GM12878 (cell line): ENCODE measurements around the gene ZNF467. TPM values are rescaled to one million over a fixed set of nuclear protein-coding genes. Genes with fewer than 3 reads are reported as not detected.

Experiments used
- ATAC-seq: fragments of 200-7000 bp; cut with Tn5 transposase; 3 replicates; pipeline ENCODE4 v1.9.1; 2020; ENCODE audit warnings: mild to moderate bottlenecking, moderate library complexity
- BruUV-seq: library from RNA; stranded (reverse); fragments of 400-500 nt; replicated peaks from 2 replicates; lab custom pipeline; 2021; lab: Mats Ljungman, UMichigan
- CTCF ChIA-PET: fragments of 300-600 bp; sonication (Branson Sonifier 250); formaldehyde crosslinking; extraction: SDS; loops from one replicate; lab custom pipeline; 2021; ENCODE audit warnings: inconsistent platforms; lab: Yijun Ruan, JAX
- POLR2A ChIA-PET: fragments of 350-600 bp; formaldehyde crosslinking; extraction: SDS; loops from one replicate; lab custom pipeline; 2021; ENCODE audit warnings: inconsistent platforms; lab: Charles Lee
- RAD21 ChIA-PET: fragments of 300-600 bp; sonication (Branson Sonifier 250); formaldehyde crosslinking; loops from one replicate; lab custom pipeline; 2023; ENCODE audit warnings: antibody characterized with exemption; ENCODE audit not compliant: unreplicated experiment; lab: Charles Lee
- SMC1A ChIA-PET: fragments of 300-600 bp; sonication (Branson Sonifier 250); formaldehyde crosslinking; loops from one replicate; lab custom pipeline; 2023; ENCODE audit not compliant: unreplicated experiment, uncharacterized antibody; lab: Charles Lee
- DNase-seq: peaks from one replicate; pipeline ENCODE4 v3.0.0-alpha.2; 2011; ENCODE audit warnings: low read depth, low spot score
- FAIRE-seq: peaks from 3 replicates; lab custom pipeline; 2011; peaks lifted over from hg19 to GRCh38; lab: Jason Lieb, UNC
- H2AFZ ChIP-seq: 2 replicates; pipeline ENCODE4 v1.6.0; 2011; ENCODE audit warnings: low read depth, low read length, control low read depth; ENCODE audit not compliant: control insufficient read depth
- H3K27ac ChIP-seq: 2 replicates; pipeline ENCODE4 v1.5.1; 2011; ENCODE audit warnings: control low read depth; ENCODE audit not compliant: control insufficient read depth, insufficient read depth
- H3K27me3 ChIP-seq, 2 experiments: replicated peaks in 1 of 2; 2 replicates each; pipeline versions ENCODE4 v1.6.0 to v1.6.1; 2011; ENCODE audit warnings: low read length in 1 of 2; ENCODE audit not compliant: control insufficient read depth in 2 of 2, insufficient read depth in 2 of 2
- H3K36me3 ChIP-seq, 2 experiments: 2 replicates each; pipeline ENCODE4 v1.5.1; 2011; ENCODE audit warnings: low read length in 1 of 2; ENCODE audit not compliant: control insufficient read depth in 2 of 2, insufficient read depth in 2 of 2
- H3K4me1 ChIP-seq: 2 replicates; pipeline ENCODE4 v1.6.1; 2011; ENCODE audit warnings: mild to moderate bottlenecking, low read length, moderate library complexity, mixed read lengths; ENCODE audit not compliant: control insufficient read depth, insufficient read depth
- H3K4me2 ChIP-seq: 2 replicates; pipeline ENCODE4 v1.6.0; 2011; ENCODE audit warnings: control low read depth; ENCODE audit not compliant: control insufficient read depth, insufficient read depth
- H3K4me3 ChIP-seq: fragments of 200-600 bp; sonication (generic); 2 replicates; pipeline ENCODE4 v1.5.1; 2016
- H3K79me2 ChIP-seq: 2 replicates; pipeline ENCODE4 v1.6.0; 2011; ENCODE audit warnings: low read length; ENCODE audit not compliant: control insufficient read depth, insufficient read depth
- H3K9ac ChIP-seq: 2 replicates; pipeline ENCODE4 v1.8.0; 2011; ENCODE audit warnings: low read length, control low read depth, mixed read lengths; ENCODE audit not compliant: control insufficient read depth, insufficient read depth
- H3K9me3 ChIP-seq: replicated peaks from 3 replicates; pipeline ENCODE4 v1.5.1; 2011; ENCODE audit warnings: mild to moderate bottlenecking, low read length; ENCODE audit not compliant: control insufficient read depth, insufficient read depth
- H4K20me1 ChIP-seq: 2 replicates; pipeline ENCODE4 v1.6.0; 2011; ENCODE audit not compliant: control insufficient read depth, insufficient read depth
- EZH2 ChIP-seq: IDR thresholded peaks from 2 replicates; pipeline ENCODE4 v1.6.1; 2012; ENCODE audit warnings: low read depth, mild to moderate bottlenecking, control low read depth, inconsistent platforms, low read length, borderline replicate concordance; ENCODE audit not compliant: control insufficient read depth
- KAT2A ChIP-seq: conservative IDR thresholded peaks from 2 replicates; pipeline ENCODE4 v1.6.1; 2011; ENCODE audit warnings: low read depth, low read length; ENCODE audit not compliant: control insufficient read depth
- NBN ChIP-seq: fragments of 450-650 bp; IDR thresholded peaks from 2 replicates; pipeline ENCODE4 v1.6.1; 2016
- PAX5 ChIP-seq: IDR thresholded peaks from 2 replicates; pipeline ENCODE4 v1.6.1; 2011; ENCODE audit warnings: low read depth, low read length, borderline replicate concordance
- ZNF274 ChIP-seq: IDR thresholded peaks from one replicate; pipeline ENCODE4 v1.8.0; 2011; ENCODE audit not compliant: insufficient read length, insufficient read depth
- WGBS: methylation state at CpG from one replicate; pipeline ENCODE4 v1.1.6; 2016; ENCODE audit warnings: low lambda C conversion rate; ENCODE audit not compliant: insufficient replicate concordance, insufficient coverage; ENCODE audit errors: missing lambda C conversion rate; 5-methylcytosine and 5-hydroxymethylcytosine counted together
- in situ Hi-C: fragments of 300-500 bp; cut with MboI; formaldehyde crosslinking; loops from 9 replicates; pipeline ENCODE4 v1.14.3; 2018; ENCODE audit warnings: mixed read lengths
- intact Hi-C: fragments of 100-400 bp; cut with micrococcal nuclease; formaldehyde crosslinking; loops from one replicate; pipeline ENCODE4 v1.14.2; 2022; ENCODE audit not compliant: unreplicated experiment
- polyA plus RNA-seq, 11 experiments: library from polyadenylated mRNA; depleted of rRNA in 4 of 11; unstranded in 6 of 11; stranded (reverse) in 5 of 11; fragments of >200 nt; fragmentation: Nextera tagmentation in 4 of 11; fragmentation: Illumina TruSeq in 1 of 11; extraction: Ambion mirVana in 4 of 11; extraction: Trizol in 1 of 11; gene quantifications; 1 replicate in 1 of 11; 2 replicates in 10 of 11; pipeline versions ENCODE4 v1.2.1 to v1.2.3, GENCODE V29; 2011 to 2016; ENCODE audit warnings: inconsistent platforms in 2 of 11, missing spikeins in 2 of 11, low read depth in 1 of 11
- total RNA-seq, 4 experiments: library from RNA; depleted of rRNA in 3 of 4; stranded (reverse); fragments of >200 nt in 3 of 4; fragmentation: Illumina TruSeq in 1 of 4; extraction: Trizol in 1 of 4; gene quantifications; 2 replicates each; pipeline versions ENCODE4 v1.2.1 to v1.2.3, GENCODE V29; 2013 to 2021
- TF ChIP-seq, protein P1 (sequence below): fragments of 450-650 bp; IDR thresholded peaks from 2 replicates; pipeline ENCODE4 v1.6.1; 2016; ENCODE audit warnings: mild to moderate bottlenecking
- TF ChIP-seq, protein P2 (sequence below): IDR thresholded peaks from 2 replicates; pipeline ENCODE4 v1.6.1; 2011; ENCODE audit warnings: low read depth, mild to moderate bottlenecking, low read length, moderate library complexity, borderline replicate concordance; ENCODE audit errors: extremely low read depth
- TF ChIP-seq, protein P3 (sequence below), 3 experiments: IDR thresholded peaks in 2 of 3; conservative IDR thresholded peaks in 1 of 3; 2 replicates each; pipeline ENCODE4 v1.5.1; 2011; ENCODE audit warnings: low read depth in 3 of 3, low read length in 3 of 3, mild to moderate bottlenecking in 3 of 3, control low read depth in 2 of 3, moderate library complexity in 2 of 3, inconsistent platforms in 1 of 3, mixed read lengths in 1 of 3; ENCODE audit not compliant: control insufficient read depth in 2 of 3, insufficient read depth in 1 of 3; ENCODE audit errors: extremely low read depth in 1 of 3

The ZNF467 gene
- total and polyA plus RNA-seq, 10 of the 15 experiments (the other 5 are each of a cell fraction or from before 2014, with no cell fraction given) = not detected

DNA sequence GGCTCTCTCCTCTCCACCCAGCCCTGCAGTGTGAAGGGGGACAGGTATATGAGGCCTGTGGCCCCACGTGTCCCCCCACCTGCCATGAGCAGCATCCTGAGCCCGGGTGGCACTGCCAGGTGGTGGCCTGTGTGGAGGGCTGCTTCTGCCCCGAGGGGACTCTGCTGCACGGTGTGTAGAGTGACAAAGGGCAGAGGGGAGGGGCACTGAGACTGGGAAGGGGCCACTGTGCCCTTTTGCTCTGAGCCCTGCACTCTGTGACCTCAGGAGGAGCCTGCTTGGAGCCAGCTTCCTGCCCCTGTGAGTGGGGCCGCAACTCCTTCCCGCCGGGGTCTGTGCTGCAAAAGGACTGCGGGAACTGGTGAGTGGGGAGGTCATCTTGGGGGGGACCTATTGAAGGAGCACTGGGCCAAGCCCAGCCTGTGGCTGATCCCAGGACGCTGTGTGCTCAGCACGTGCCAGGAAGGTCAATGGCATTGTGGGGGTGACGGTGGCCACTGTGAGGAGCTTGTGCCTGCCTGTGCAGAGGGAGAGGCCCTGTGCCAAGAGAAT, 15.0 kb upstream of the ZNF467 start:
- BruUV-seq = no TSS peak
- in situ Hi-C loops = no loop called here
- ATAC-seq = no peak
- Histone ChIP-seq H3K9me3 (no peaks in the 10 kb centered on the region), H3K9ac (no peak overlapping the region), H3K4me3 (no peak overlapping the region), H2AFZ (no peak overlapping the region), H3K4me1 (no peaks in the 10 kb centered on the region), H3K79me2 (no peaks in the 10 kb centered on the region), H3K27ac (no peak overlapping the region), H4K20me1 (no peaks in the 10 kb centered on the region), H3K4me2 (no peak overlapping the region), H3K36me3 (no peaks in the 10 kb centered on the region), H3K27me3 (peaks cover 0 to 1% of the 10 kb centered on the region in 2 experiments; a peak in 2 of 4 replicates)
- FAIRE-seq = no peak
- TF ChIP-seq KAT2A (no peak), EZH2 (no peak)
- WGBS = 25% methylated on average over 11 of the region's 11 CpGs
- intact Hi-C loops = no loop called here
- CTCF ChIA-PET = no interaction called here
- POLR2A ChIA-PET = no interaction called here
- SMC1A ChIA-PET = no interaction called here
- DNase-seq = no peak
- RAD21 ChIA-PET = no interaction called here

DNA sequence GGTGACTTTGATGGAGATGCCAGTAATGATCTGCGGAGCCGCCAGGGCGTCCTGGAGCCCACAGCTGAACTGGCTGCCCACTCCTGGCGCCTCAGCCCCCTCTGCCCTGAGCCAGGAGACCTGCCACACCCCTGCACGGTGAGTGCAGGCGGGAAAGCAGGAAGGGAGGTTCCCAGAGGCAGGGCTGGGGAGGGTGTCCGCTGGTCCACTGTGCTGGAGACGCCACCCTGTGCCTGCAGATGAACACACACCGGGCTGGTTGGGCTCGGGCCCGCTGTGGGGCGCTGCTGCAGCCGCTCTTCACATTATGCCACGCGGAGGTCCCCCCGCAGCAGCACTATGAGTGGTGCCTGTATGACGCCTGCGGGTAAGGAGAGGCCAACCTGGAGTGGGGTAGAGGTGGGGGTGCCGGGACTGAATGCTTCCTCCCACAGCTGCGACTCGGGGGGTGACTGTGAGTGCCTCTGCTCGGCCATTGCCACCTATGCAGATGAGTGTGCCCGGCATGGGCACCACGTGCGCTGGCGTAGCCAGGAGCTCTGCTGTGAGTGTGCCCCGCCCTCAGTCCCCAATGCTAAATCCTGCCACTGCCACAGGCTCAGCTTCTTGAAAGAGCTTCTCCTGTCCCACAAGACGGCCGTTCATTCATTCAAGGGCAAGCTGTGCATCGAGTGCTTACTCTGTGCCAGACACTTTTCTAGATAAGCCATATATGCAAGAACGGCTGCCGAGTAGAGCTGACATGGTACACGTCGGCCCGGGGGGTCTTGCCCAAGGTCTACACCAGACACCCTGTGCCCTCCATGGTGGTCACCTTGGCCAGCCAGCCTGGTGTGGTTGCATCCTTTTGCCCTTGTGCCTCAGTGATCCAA, 14.3 kb upstream of the ZNF467 start:
- Histone ChIP-seq H3K4me3 (no peak overlapping the region), H3K9me3 (no peaks in the 10 kb centered on the region), H3K4me1 (no peaks in the 10 kb centered on the region), H3K36me3 (no peaks in the 10 kb centered on the region), H3K27me3 (peaks cover 0 to 1% of the 10 kb centered on the region in 2 experiments; a peak in 1 of 4 replicates), H2AFZ (no peak overlapping the region), H3K9ac (no peak overlapping the region), H3K79me2 (no peaks in the 10 kb centered on the region), H3K4me2 (no peak overlapping the region), H4K20me1 (no peaks in the 10 kb centered on the region), H3K27ac (no peak overlapping the region)
- ChIA-PET CTCF (no interaction called here), POLR2A (no interaction called here), SMC1A (no interaction called here), RAD21 (no interaction called here)
- FAIRE-seq (no peak), DNase-seq (no peak), ATAC-seq (peak; percentile 69)
- 40% methylated on average over 35 of the region's 35 CpGs for WGBS
- BruUV-seq = no TSS peak
- in situ Hi-C loops (no loop called here), intact Hi-C loops (no loop called here)
- TF ChIP-seq, protein P1, sequence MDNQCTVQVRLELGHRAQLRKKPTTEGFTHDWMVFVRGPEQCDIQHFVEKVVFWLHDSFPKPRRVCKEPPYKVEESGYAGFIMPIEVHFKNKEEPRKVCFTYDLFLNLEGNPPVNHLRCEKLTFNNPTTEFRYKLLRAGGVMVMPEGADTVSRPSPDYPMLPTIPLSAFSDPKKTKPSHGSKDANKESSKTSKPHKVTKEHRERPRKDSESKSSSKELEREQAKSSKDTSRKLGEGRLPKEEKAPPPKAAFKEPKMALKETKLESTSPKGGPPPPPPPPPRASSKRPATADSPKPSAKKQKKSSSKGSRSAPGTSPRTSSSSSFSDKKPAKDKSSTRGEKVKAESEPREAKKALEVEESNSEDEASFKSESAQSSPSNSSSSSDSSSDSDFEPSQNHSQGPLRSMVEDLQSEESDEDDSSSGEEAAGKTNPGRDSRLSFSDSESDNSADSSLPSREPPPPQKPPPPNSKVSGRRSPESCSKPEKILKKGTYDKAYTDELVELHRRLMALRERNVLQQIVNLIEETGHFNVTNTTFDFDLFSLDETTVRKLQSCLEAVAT = no peak
- no peak for TF ChIP-seq PAX5
- TF ChIP-seq, protein P2, sequence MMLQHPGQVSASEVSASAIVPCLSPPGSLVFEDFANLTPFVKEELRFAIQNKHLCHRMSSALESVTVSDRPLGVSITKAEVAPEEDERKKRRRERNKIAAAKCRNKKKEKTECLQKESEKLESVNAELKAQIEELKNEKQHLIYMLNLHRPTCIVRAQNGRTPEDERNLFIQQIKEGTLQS = no peak
- no peak for TF ChIP-seq NBN
- TF ChIP-seq, protein P3, sequence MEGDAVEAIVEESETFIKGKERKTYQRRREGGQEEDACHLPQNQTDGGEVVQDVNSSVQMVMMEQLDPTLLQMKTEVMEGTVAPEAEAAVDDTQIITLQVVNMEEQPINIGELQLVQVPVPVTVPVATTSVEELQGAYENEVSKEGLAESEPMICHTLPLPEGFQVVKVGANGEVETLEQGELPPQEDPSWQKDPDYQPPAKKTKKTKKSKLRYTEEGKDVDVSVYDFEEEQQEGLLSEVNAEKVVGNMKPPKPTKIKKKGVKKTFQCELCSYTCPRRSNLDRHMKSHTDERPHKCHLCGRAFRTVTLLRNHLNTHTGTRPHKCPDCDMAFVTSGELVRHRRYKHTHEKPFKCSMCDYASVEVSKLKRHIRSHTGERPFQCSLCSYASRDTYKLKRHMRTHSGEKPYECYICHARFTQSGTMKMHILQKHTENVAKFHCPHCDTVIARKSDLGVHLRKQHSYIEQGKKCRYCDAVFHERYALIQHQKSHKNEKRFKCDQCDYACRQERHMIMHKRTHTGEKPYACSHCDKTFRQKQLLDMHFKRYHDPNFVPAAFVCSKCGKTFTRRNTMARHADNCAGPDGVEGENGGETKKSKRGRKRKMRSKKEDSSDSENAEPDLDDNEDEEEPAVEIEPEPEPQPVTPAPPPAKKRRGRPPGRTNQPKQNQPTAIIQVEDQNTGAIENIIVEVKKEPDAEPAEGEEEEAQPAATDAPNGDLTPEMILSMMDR (IDR thresholded peaks at IDR 0.05 in 2 of 3, conservative IDR thresholded peaks at IDR 0.05 in 1 of 3; ENCODE audit: control insufficient read depth in 2 of 3, extremely low read depth in 1 of 3, insufficient read depth in 1 of 3, low read depth in 3 of 3, low read length in 3 of 3) = peak in 1 of 3 experiments; percentile 28; a peak in 2 of 6 replicates
- no peak for TF ChIP-seq ZNF274
